ENCODE results near the gene XPNPEP2.

XPNPEP2 gene

DNA sequence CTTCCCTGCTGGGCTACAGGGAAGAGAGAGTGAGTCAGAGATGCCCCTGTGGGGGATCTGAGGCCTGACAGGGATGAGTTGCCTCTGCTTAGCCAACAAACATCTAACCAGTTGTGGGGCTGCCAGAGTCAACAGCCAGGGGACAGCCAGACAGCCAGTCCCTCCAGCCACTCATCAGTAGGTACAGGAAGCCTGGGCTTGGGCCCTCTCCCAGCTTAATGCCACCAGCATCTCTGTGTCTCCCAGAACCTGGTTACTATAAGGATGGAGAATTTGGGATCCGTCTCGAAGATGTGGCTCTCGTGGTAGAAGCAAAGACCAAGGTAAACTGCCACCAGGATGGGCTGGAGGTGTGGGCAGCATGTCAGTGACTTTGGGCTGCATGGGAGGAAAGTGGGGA is 23.7 kb downstream of the XPNPEP2 start:
- Mint-ChIP-seq H3K9me3 (no peaks in the 10 kb centered on the region), H3K36me3 (ENCODE audit: insufficient read depth) (peaks cover 6% of the 10 kb centered on the region), H3K27ac (ENCODE audit: low read depth) (no peak overlapping the region), H3K4me3 (no peak overlapping the region), H3K27me3 (no peaks in the 10 kb centered on the region), H3K4me1 (peaks cover 43% of the 10 kb centered on the region)
- no peak for ATAC-seq (replicated peaks; ENCODE audit: extremely low read depth, poor library complexity, severe bottlenecking)
- DNase-seq (ENCODE audit: low spot score in 2 of 2): no peak

GRCh38 chrX:129763666-129764065 is 24.9 kb downstream of the XPNPEP2 start:
- Mint-ChIP-seq H3K4me1 (peaks cover 43% of the 10 kb centered on the region), H3K4me3 (no peak overlapping the region), H3K36me3 (ENCODE audit: insufficient read depth) (peaks cover 7% of the 10 kb centered on the region), H3K9me3 (no peaks in the 10 kb centered on the region), H3K27ac (ENCODE audit: low read depth) (no peak overlapping the region), H3K27me3 (no peaks in the 10 kb centered on the region)
- ATAC-seq (replicated peaks; ENCODE audit: extremely low read depth, poor library complexity, severe bottlenecking): no peak
- DNase-seq (ENCODE audit: low spot score in 2 of 2): no peak

- peaks cover 48% of the 10 kb centered on the region for H3K4me1 Mint-ChIP-seq
- peak overlapping the region; percentile 68 for H3K27ac Mint-ChIP-seq (ENCODE audit: low read depth)
- H3K4me3 Mint-ChIP-seq: peak overlapping the region; percentile 29
- ATAC-seq (replicated peaks; ENCODE audit: extremely low read depth, poor library complexity, severe bottlenecking): no peak
- DNase-seq (ENCODE audit: low spot score in 2 of 2): no peak
- no peaks in the 10 kb centered on the region for H3K9me3 Mint-ChIP-seq
- no peaks in the 10 kb centered on the region for H3K27me3 Mint-ChIP-seq
- peaks cover 11% of the 10 kb centered on the region for H3K36me3 Mint-ChIP-seq (ENCODE audit: insufficient read depth)
Observed at GRCh38 chrX:129768186-129768585, 29.4 kb downstream of the XPNPEP2 start.

- no peak for ATAC-seq (replicated peaks; ENCODE audit: extremely low read depth, poor library complexity, severe bottlenecking)
- no peak for DNase-seq (ENCODE audit: low spot score in 2 of 2)
- peak overlapping the region; percentile 68 for H3K27ac Mint-ChIP-seq (ENCODE audit: low read depth)
- peaks cover 11% of the 10 kb centered on the region for H3K36me3 Mint-ChIP-seq (ENCODE audit: insufficient read depth)
- H3K4me1 Mint-ChIP-seq: peaks cover 49% of the 10 kb centered on the region
- H3K27me3 Mint-ChIP-seq: no peaks in the 10 kb centered on the region
- H3K9me3 Mint-ChIP-seq: no peaks in the 10 kb centered on the region
- H3K4me3 Mint-ChIP-seq: peak overlapping the region; percentile 47
Observed at GRCh38 chrX:129768586-129769466, 30.0 kb downstream of the XPNPEP2 start.

- Mint-ChIP-seq H3K27me3 (no peaks in the 10 kb centered on the region), H3K27ac (ENCODE audit: low read depth) (peak overlapping the region; percentile 68), H3K4me3 (peak overlapping the region; percentile 47), H3K4me1 (peaks cover 49% of the 10 kb centered on the region), H3K36me3 (ENCODE audit: insufficient read depth) (peaks cover 14% of the 10 kb centered on the region), H3K9me3 (no peaks in the 10 kb centered on the region)
- peak in 1 of 2 donors; percentile 54 for DNase-seq (ENCODE audit: low spot score in 2 of 2)
- ATAC-seq (replicated peaks; ENCODE audit: extremely low read depth, poor library complexity, severe bottlenecking): peak; percentile 80
Observed at GRCh38 chrX:129769467-129770154, 30.8 kb downstream of the XPNPEP2 start.

DNA sequence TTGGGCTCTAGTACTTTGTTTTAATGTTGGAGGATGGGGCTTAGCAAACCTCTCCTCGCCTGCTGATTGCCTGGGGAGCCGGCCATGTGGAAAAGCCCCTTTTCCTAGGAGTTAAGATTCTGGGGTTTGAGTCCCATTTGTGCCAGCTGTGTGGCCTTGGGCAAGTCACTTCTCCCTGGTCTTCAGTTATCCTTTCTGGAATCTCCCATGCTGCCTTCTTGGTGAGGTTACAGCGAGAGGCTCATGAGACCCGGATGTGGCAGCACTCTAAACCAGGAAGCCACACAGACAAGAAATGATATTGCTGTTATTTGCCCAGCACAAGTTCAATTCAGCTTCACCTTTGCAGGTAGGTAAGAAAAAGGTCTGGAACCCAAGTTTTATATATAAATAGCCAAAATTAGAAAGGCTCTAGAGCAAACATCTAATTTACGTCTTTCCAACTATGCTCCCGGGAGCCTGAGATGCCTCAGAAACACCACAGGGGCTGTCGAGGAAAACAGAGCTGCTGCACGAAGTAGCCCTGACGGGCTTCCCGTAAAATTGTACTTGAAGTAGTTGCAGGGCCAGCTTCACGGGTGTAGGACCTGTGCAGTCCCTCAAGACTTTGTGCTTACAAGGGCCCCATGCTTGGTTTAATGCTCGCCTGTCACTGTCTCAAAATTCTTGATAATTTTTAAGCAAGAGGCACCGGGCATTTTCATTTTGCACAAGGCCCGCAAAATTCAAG is 32.7 kb downstream of the XPNPEP2 start:
- no peak for DNase-seq (ENCODE audit: low spot score in 2 of 2)
- H3K9me3 Mint-ChIP-seq: no peaks in the 10 kb centered on the region
- no peaks in the 10 kb centered on the region for H3K27me3 Mint-ChIP-seq
- peak overlapping the region; percentile 70 for H3K27ac Mint-ChIP-seq (ENCODE audit: low read depth)
- peaks cover 53% of the 10 kb centered on the region for H3K4me1 Mint-ChIP-seq
- no peak for ATAC-seq (replicated peaks; ENCODE audit: extremely low read depth, poor library complexity, severe bottlenecking)
- H3K4me3 Mint-ChIP-seq: no peak overlapping the region
- peaks cover 14% of the 10 kb centered on the region for H3K36me3 Mint-ChIP-seq (ENCODE audit: insufficient read depth)

- Mint-ChIP-seq H3K4me3 (peak overlapping the region; percentile 51), H3K4me1 (peaks cover 55% of the 10 kb centered on the region), H3K9me3 (no peaks in the 10 kb centered on the region), H3K27ac (ENCODE audit: low read depth) (peak overlapping the region; percentile 93), H3K27me3 (no peaks in the 10 kb centered on the region), H3K36me3 (ENCODE audit: insufficient read depth) (peaks cover 12% of the 10 kb centered on the region)
- ATAC-seq (replicated peaks; ENCODE audit: extremely low read depth, poor library complexity, severe bottlenecking) (peak; percentile 11), DNase-seq (ENCODE audit: low spot score in 2 of 2) (peak in 1 of 2 donors; percentile 32)
Observed at GRCh38 chrX:129772796-129773431, 34.1 kb downstream of the XPNPEP2 start.

DNA sequence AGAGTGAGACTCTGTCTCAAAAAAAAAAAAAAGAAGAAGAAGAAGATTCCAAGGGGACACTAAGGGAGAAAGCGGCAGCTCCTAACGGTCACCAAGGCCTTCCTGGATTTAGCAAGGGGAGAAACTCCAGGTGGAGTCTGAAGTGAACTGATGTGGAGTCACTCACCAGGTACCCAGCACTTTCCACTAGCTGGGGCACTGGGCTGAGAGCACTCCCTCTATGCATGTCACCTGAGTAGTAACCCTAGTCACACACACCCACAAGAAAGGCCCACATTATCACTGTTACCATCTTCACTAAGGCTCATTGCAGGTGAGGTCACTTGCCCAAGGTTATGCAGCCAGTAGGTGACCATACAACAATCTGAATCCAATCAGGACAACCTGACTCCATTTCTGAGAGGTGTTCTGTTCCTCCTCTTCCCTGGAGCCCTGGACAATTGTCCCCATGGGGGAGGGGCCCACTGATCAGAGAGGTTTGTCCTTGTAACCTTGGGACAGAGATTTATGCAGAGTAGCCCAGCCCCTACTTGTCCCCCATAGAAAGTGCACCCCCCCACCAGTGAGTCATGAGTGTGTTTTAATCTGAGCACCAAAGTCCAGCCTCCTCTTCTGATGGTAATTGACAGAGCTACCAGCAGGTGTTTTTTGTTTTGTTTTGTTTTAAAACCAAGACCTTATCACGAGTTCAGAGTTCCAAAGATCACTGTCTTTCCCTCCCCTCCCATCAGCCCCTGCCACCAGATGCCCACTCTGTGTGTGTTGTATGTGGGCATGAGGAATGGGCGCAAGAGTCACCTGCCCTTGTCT is 35.1 kb downstream of the XPNPEP2 start:
- ATAC-seq (replicated peaks; ENCODE audit: extremely low read depth, poor library complexity, severe bottlenecking): no peak
- H3K4me1 Mint-ChIP-seq: peaks cover 53% of the 10 kb centered on the region
- no peak for DNase-seq (ENCODE audit: low spot score in 2 of 2)
- no peaks in the 10 kb centered on the region for H3K9me3 Mint-ChIP-seq
- H3K4me3 Mint-ChIP-seq: peak overlapping the region; percentile 41
- peak overlapping the region; percentile 93 for H3K27ac Mint-ChIP-seq (ENCODE audit: low read depth)
- peaks cover 12% of the 10 kb centered on the region for H3K36me3 Mint-ChIP-seq (ENCODE audit: insufficient read depth)
- H3K27me3 Mint-ChIP-seq: no peaks in the 10 kb centered on the region

GRCh38 chrX:129777218-129778030 is 38.6 kb downstream of the XPNPEP2 start:
- peak overlapping the region; percentile 94 for H3K27ac Mint-ChIP-seq (ENCODE audit: low read depth)

GRCh38 chrX:129779086-129779672 is 40.4 kb downstream of the XPNPEP2 start:
- H3K27ac Mint-ChIP-seq (ENCODE audit: low read depth): peak overlapping the region; percentile 80
- DNase-seq (ENCODE audit: low spot score in 2 of 2) (no peak), ATAC-seq (replicated peaks; ENCODE audit: extremely low read depth, poor library complexity, severe bottlenecking) (no peak)
- peak overlapping the region; percentile 91 for H3K4me3 Mint-ChIP-seq
- no peaks in the 10 kb centered on the region for H3K27me3 Mint-ChIP-seq
- H3K36me3 Mint-ChIP-seq (ENCODE audit: insufficient read depth): peaks cover 34% of the 10 kb centered on the region
- H3K4me1 Mint-ChIP-seq: peaks cover 49% of the 10 kb centered on the region
- no peaks in the 10 kb centered on the region for H3K9me3 Mint-ChIP-seq

More at GRCh38 chrX:129777218-129778030, 38.6 kb downstream of the XPNPEP2 start:
- DNase-seq (ENCODE audit: low spot score in 2 of 2) (peak; percentile 41 to 59), ATAC-seq (replicated peaks; ENCODE audit: extremely low read depth, poor library complexity, severe bottlenecking) (peak; percentile 19)
- Mint-ChIP-seq H3K4me1 (peaks cover 40% of the 10 kb centered on the region), H3K27me3 (no peaks in the 10 kb centered on the region), H3K4me3 (peak overlapping the region; percentile 91), H3K9me3 (no peaks in the 10 kb centered on the region), H3K36me3 (ENCODE audit: insufficient read depth) (peaks cover 20% of the 10 kb centered on the region)

GRCh38 chrX:129779747-129780146 is 41.0 kb downstream of the XPNPEP2 start, which contains the start of gene SASH3:
SASH3 (plus strand) TSS chrX:129779949; CDS start chrX:129780098, 149 bp downstream.
- Mint-ChIP-seq H3K36me3 (ENCODE audit: insufficient read depth) (peaks cover 35% of the 10 kb centered on the region), H3K27me3 (no peaks in the 10 kb centered on the region), H3K4me1 (peaks cover 50% of the 10 kb centered on the region), H3K4me3 (peak within 1 kb of the TSS; percentile 91), H3K27ac (ENCODE audit: low read depth) (peak within 1 kb of the TSS; percentile 80), H3K9me3 (no peaks in the 10 kb centered on the region)
- DNase-seq (ENCODE audit: low spot score in 2 of 2) (peak in 1 of 2 donors; percentile 54), ATAC-seq (replicated peaks; ENCODE audit: extremely low read depth, poor library complexity, severe bottlenecking) (peak; percentile 7)
